Epidermal melanocyte (primary cell): ENCODE data around the gene ZRANB3.
"Not testable (repeated sequence)": the region's sequence is repeated elsewhere in the genome, so short reads cannot be mapped to it uniquely, and the experiment has no call there.

Experiments
- DNase-seq: peaks from one replicate; pipeline ENCODE4 v3.0.0; 2011; ENCODE audit warnings: low spot score; ENCODE audit not compliant: insufficient read length

Gene ZRANB3

GRCh38 chr2:135130751-135131150 is 400.3 kb downstream of the ZRANB3 start:
- no peak for DNase-seq

- no peak for DNase-seq
These were observed 405.1 kb downstream of the ZRANB3 start for GRCh38 chr2:135125940-135126339.

GRCh38 chr2:135124924-135125886 is 405.8 kb downstream of the ZRANB3 start:
- no peak for DNase-seq

GRCh38 chr2:135121658-135122039 is 409.4 kb downstream of the ZRANB3 start:
- not testable (repeated sequence) for DNase-seq

- DNase-seq = no peak
These were observed 409.9 kb downstream of the ZRANB3 start for GRCh38 chr2:135121016-135121657.

GRCh38 chr2:135119582-135119981 is 411.4 kb downstream of the ZRANB3 start:
- DNase-seq = no peak

- DNase-seq = no peak
These were observed 417.7 kb downstream of the ZRANB3 start for GRCh38 chr2:135113322-135113721.

GRCh38 chr2:135105513-135106316 is 425.3 kb downstream of the ZRANB3 start:
- not testable (repeated sequence) for DNase-seq

GRCh38 chr2:135103843-135104242 is 427.2 kb downstream of the ZRANB3 start:
- no peak for DNase-seq

- DNase-seq = no peak
These were observed 431.1 kb downstream of the ZRANB3 start for GRCh38 chr2:135099802-135100483.

GRCh38 chr2:135097532-135098231 is 433.3 kb downstream of the ZRANB3 start:
- no peak for DNase-seq

GRCh38 chr2:135096665-135097446 is 434.2 kb downstream of the ZRANB3 start:
- DNase-seq = no peak

- no peak for DNase-seq
These were observed 435.4 kb downstream of the ZRANB3 start for GRCh38 chr2:135095591-135095990.

GRCh38 chr2:135094508-135094907 is 436.5 kb downstream of the ZRANB3 start:
- DNase-seq = no peak

- no peak for DNase-seq
These were observed 437.2 kb downstream of the ZRANB3 start for GRCh38 chr2:135093670-135094330.

- no peak for DNase-seq
These were observed 437.8 kb downstream of the ZRANB3 start for GRCh38 chr2:135093193-135093592.

- no peak for DNase-seq
These were observed 439.3 kb downstream of the ZRANB3 start for GRCh38 chr2:135091681-135092080.

- DNase-seq = not testable (repeated sequence)
These were observed 441.4 kb downstream of the ZRANB3 start for GRCh38 chr2:135089597-135089996.
